H1 (cell line): ENCODE results near the gene RBP4. TPM values are rescaled to one million over a fixed set of nuclear protein-coding genes. Genes with fewer than 3 reads are reported as not detected.

Experiments
- polyA plus RNA-seq, 7 experiments: library from polyadenylated mRNA; depleted of rRNA in 3 of 7; stranded (reverse) in 5 of 7; unstranded in 2 of 7; fragments of >200 nt in 5 of 7; fragments of 200-250 nt in 2 of 7; gene quantifications; 1 replicate in 5 of 7; 2 replicates in 1 of 7; 4 replicates in 1 of 7; pipeline versions ENCODE4 v1.2.1 to v1.2.3, GENCODE V29; 2011 to 2013; ENCODE audit warnings: missing spikeins in 2 of 7, mixed read lengths in 2 of 7
- total RNA-seq: library from RNA; stranded (reverse); fragmentation: NEBNext Ultra II Directional; extraction: Animal tissue kit (Norgen Biotek cat#: 25700); gene quantifications from 2 replicates; pipeline ENCODE4 v1.2.1, GENCODE V29; 2021
- TF ChIP-seq, protein P1 (sequence below): fragments of 300-600 bp; sonication (generic); IDR thresholded peaks from 2 replicates; pipeline ENCODE4 v1.7.1; 2012; ENCODE audit warnings: low read length, moderate library complexity, mild to moderate bottlenecking, inconsistent platforms; ENCODE audit not compliant: insufficient replicate concordance

RBP4 gene
- total and polyA plus RNA-seq, 2 of the 8 experiments (the other 6 are each of a cell fraction or from before 2014, with no cell fraction given): 0.42 to 0.97 TPM

DNA sequence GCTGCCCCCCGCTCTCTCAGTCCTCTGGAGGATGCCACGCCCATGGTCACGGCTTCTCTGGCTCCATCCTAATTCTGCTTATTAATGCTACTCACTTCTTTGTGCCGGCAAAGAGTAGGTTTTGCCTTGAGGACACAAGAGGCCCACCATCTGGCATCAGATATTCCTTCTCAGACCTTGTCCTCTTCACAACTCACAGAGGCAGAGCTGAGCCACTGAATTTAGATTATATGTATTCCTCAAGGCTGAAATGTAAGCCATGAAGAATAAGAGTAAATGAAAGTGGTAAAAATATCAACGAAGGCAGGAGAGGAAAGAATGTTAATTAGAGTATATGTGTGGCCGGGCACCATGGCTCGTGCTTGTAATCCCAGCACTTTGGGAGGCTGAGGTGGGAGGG, 6.5 kb downstream of the RBP4 start (continued):
- TF ChIP-seq, protein P1, sequence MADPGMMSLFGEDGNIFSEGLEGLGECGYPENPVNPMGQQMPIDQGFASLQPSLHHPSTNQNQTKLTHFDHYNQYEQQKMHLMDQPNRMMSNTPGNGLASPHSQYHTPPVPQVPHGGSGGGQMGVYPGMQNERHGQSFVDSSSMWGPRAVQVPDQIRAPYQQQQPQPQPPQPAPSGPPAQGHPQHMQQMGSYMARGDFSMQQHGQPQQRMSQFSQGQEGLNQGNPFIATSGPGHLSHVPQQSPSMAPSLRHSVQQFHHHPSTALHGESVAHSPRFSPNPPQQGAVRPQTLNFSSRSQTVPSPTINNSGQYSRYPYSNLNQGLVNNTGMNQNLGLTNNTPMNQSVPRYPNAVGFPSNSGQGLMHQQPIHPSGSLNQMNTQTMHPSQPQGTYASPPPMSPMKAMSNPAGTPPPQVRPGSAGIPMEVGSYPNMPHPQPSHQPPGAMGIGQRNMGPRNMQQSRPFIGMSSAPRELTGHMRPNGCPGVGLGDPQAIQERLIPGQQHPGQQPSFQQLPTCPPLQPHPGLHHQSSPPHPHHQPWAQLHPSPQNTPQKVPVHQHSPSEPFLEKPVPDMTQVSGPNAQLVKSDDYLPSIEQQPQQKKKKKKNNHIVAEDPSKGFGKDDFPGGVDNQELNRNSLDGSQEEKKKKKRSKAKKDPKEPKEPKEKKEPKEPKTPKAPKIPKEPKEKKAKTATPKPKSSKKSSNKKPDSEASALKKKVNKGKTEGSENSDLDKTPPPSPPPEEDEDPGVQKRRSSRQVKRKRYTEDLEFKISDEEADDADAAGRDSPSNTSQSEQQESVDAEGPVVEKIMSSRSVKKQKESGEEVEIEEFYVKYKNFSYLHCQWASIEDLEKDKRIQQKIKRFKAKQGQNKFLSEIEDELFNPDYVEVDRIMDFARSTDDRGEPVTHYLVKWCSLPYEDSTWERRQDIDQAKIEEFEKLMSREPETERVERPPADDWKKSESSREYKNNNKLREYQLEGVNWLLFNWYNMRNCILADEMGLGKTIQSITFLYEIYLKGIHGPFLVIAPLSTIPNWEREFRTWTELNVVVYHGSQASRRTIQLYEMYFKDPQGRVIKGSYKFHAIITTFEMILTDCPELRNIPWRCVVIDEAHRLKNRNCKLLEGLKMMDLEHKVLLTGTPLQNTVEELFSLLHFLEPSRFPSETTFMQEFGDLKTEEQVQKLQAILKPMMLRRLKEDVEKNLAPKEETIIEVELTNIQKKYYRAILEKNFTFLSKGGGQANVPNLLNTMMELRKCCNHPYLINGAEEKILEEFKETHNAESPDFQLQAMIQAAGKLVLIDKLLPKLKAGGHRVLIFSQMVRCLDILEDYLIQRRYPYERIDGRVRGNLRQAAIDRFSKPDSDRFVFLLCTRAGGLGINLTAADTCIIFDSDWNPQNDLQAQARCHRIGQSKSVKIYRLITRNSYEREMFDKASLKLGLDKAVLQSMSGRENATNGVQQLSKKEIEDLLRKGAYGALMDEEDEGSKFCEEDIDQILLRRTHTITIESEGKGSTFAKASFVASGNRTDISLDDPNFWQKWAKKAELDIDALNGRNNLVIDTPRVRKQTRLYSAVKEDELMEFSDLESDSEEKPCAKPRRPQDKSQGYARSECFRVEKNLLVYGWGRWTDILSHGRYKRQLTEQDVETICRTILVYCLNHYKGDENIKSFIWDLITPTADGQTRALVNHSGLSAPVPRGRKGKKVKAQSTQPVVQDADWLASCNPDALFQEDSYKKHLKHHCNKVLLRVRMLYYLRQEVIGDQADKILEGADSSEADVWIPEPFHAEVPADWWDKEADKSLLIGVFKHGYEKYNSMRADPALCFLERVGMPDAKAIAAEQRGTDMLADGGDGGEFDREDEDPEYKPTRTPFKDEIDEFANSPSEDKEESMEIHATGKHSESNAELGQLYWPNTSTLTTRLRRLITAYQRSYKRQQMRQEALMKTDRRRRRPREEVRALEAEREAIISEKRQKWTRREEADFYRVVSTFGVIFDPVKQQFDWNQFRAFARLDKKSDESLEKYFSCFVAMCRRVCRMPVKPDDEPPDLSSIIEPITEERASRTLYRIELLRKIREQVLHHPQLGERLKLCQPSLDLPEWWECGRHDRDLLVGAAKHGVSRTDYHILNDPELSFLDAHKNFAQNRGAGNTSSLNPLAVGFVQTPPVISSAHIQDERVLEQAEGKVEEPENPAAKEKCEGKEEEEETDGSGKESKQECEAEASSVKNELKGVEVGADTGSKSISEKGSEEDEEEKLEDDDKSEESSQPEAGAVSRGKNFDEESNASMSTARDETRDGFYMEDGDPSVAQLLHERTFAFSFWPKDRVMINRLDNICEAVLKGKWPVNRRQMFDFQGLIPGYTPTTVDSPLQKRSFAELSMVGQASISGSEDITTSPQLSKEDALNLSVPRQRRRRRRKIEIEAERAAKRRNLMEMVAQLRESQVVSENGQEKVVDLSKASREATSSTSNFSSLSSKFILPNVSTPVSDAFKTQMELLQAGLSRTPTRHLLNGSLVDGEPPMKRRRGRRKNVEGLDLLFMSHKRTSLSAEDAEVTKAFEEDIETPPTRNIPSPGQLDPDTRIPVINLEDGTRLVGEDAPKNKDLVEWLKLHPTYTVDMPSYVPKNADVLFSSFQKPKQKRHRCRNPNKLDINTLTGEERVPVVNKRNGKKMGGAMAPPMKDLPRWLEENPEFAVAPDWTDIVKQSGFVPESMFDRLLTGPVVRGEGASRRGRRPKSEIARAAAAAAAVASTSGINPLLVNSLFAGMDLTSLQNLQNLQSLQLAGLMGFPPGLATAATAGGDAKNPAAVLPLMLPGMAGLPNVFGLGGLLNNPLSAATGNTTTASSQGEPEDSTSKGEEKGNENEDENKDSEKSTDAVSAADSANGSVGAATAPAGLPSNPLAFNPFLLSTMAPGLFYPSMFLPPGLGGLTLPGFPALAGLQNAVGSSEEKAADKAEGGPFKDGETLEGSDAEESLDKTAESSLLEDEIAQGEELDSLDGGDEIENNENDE: no peak
- TF ChIP-seq, all 59 proteins: peak for 0
